ENCODE measurements around the gene C16orf87. TPM values are rescaled to one million over a fixed set of nuclear protein-coding genes. Genes with fewer than 3 reads are reported as not detected.
A peak's percentile ranks its signal among the peaks of the same experiment; 100 is the strongest.
"Not testable (repeated sequence)": the region's sequence is repeated elsewhere in the genome, so short reads cannot be mapped to it uniquely, and the experiment has no call there.

The C16orf87 gene, protein sequence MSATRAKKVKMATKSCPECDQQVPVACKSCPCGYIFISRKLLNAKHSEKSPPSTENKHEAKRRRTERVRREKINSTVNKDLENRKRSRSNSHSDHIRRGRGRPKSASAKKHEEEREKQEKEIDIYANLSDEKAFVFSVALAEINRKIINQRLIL
- polyA plus RNA-seq (2013, experiment 1 of 4) = 28.2 TPM
- 29.7 TPM for polyA plus RNA-seq (2013, experiment 2 of 4)
- 24.3 TPM for polyA plus RNA-seq (2013, experiment 3 of 4)
- polyA plus RNA-seq (2013, experiment 4 of 4) = 29.8 TPM

GRCh38 chr16:46830902-46831647 lies at the start of gene C16orf87:
TSS of gene C16orf87 (minus strand) at chr16:46831180. CDS start at chr16:46831149, 31 bp downstream.
- no peaks in the 10 kb centered on the region for H3K27me3 ChIP-seq (ENCODE audit: control insufficient read depth, insufficient read depth, low read length, poor library complexity, severe bottlenecking)
- H3K9me3 ChIP-seq (ENCODE audit: control insufficient read depth, low read length) = no peaks in the 10 kb centered on the region
- no peaks in the 10 kb centered on the region for H3K36me3 ChIP-seq (ENCODE audit: control insufficient read depth, insufficient read depth, low read length)
- H3K27ac ChIP-seq (ENCODE audit: insufficient read depth, low read depth, low read length, poor library complexity, severe bottlenecking) = peak within 1 kb of the TSS; percentile 90
- WGBS, 2 experiments = 0 to 1% methylated on average over 94 of the region's 94 CpGs
- H3K4me1 ChIP-seq (ENCODE audit: control insufficient read depth, insufficient read depth, low read length) = no peaks in the 10 kb centered on the region
- H3K4me3 ChIP-seq (ENCODE audit: insufficient read depth, low read depth, low read length) = peak within 1 kb of the TSS; percentile 96

DNA sequence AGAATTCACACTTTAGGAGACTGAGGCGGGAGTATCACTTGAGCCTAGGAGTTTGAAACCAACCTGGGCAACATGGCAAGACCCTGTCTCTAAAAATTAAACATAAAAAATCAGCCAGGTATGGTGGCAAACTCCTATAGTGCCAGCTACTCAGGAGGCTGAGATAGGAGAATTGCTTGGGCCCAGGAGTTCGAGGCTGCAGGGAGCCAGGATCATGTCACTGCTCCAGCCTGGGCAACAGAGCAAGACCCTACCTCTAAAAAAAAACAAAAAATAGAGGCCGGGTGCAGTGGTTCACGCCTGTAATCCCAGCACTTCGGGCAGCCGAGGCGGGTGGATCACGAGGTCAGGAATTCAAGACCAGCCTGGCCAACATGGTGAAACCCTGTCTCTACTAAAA lies 44.3 kb upstream of the C16orf87 start:
- no peaks in the 10 kb centered on the region for H3K9me3 ChIP-seq (ENCODE audit: control insufficient read depth, low read length)
- H3K27me3 ChIP-seq (ENCODE audit: control insufficient read depth, insufficient read depth, low read length, poor library complexity, severe bottlenecking) = no peaks in the 10 kb centered on the region
- no peaks in the 10 kb centered on the region for H3K36me3 ChIP-seq (ENCODE audit: control insufficient read depth, insufficient read depth, low read length)
- no peak overlapping the region for H3K27ac ChIP-seq (ENCODE audit: insufficient read depth, low read depth, low read length, poor library complexity, severe bottlenecking)
- WGBS, 2 experiments = 94% methylated on average over 8 of the region's 8 CpGs
- no peak overlapping the region for H3K4me3 ChIP-seq (ENCODE audit: insufficient read depth, low read depth, low read length)
- peaks cover 3% of the 10 kb centered on the region for H3K4me1 ChIP-seq (ENCODE audit: control insufficient read depth, insufficient read depth, low read length)

DNA sequence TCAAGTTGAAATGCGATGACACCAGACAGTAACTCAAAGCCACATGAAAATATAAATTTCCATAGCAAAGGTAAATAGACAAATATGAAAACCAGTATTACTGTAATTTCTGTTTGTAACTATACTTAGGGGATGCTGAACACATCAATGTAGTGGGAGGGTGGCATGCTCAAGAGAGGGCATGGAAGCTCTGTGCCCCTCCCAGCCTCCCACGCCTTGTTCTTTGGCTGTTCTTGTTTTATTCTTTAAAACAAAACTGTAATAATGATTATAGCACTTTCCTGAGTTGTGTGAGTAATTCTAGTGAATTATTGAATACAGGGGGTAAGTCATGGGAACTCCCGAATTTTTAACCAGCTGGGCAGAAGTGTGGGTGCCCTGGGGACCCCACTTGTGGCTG lies 42.2 kb upstream of the C16orf87 start:
- Histone ChIP-seq H3K27me3 (ENCODE audit: control insufficient read depth, insufficient read depth, low read length, poor library complexity, severe bottlenecking) (no peaks in the 10 kb centered on the region), H3K9me3 (ENCODE audit: control insufficient read depth, low read length) (no peaks in the 10 kb centered on the region), H3K4me1 (ENCODE audit: control insufficient read depth, insufficient read depth, low read length) (peaks cover 3% of the 10 kb centered on the region), H3K36me3 (ENCODE audit: control insufficient read depth, insufficient read depth, low read length) (no peaks in the 10 kb centered on the region), H3K27ac (ENCODE audit: insufficient read depth, low read depth, low read length, poor library complexity, severe bottlenecking) (no peak overlapping the region), H3K4me3 (ENCODE audit: insufficient read depth, low read depth, low read length) (no peak overlapping the region)
- 85 to 99% methylated on average over 2 to 3 of the region's 3 CpGs for WGBS, 2 experiments

GRCh38 chr16:46871597-46871996 lies 40.6 kb upstream of the C16orf87 start:
- Histone ChIP-seq H3K36me3 (ENCODE audit: control insufficient read depth, insufficient read depth, low read length) (no peaks in the 10 kb centered on the region), H3K27ac (ENCODE audit: insufficient read depth, low read depth, low read length, poor library complexity, severe bottlenecking) (no peak overlapping the region), H3K4me3 (ENCODE audit: insufficient read depth, low read depth, low read length) (no peak overlapping the region), H3K4me1 (ENCODE audit: control insufficient read depth, insufficient read depth, low read length) (peaks cover 3% of the 10 kb centered on the region), H3K9me3 (ENCODE audit: control insufficient read depth, low read length) (no peaks in the 10 kb centered on the region), H3K27me3 (ENCODE audit: control insufficient read depth, insufficient read depth, low read length, poor library complexity, severe bottlenecking) (no peaks in the 10 kb centered on the region)
- 64 to 65% methylated on average over 8 of the region's 8 CpGs for WGBS, 2 experiments

GRCh38 chr16:46868891-46869290 lies 37.9 kb upstream of the C16orf87 start:
- 86 to 94% methylated on average over 2 of the region's 2 CpGs for WGBS, 2 experiments
- H3K27ac ChIP-seq (ENCODE audit: insufficient read depth, low read depth, low read length, poor library complexity, severe bottlenecking) = not testable (repeated sequence)

DNA sequence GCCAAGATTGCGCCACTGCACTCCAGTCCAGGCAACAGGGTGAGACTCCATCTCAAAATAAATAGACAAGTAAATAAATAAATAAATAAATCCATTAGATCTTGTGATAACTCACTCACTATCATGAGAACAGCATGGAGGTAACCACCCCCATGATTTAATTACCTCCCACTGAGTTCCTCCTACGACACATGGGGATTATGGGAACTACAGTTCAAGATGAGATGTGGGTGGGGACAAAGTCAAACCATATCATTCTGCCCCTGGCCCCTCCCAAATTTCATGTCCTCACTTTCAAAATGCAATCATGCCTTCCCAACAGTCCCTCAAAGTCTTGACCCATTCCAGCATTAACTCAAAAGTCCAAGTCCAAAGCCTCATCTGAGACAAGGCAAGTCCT lies 36.5 kb upstream of the C16orf87 start:
- H3K27me3 ChIP-seq (ENCODE audit: control insufficient read depth, insufficient read depth, low read length, poor library complexity, severe bottlenecking); H3K9me3 ChIP-seq (ENCODE audit: control insufficient read depth, low read length); H3K36me3 ChIP-seq (ENCODE audit: control insufficient read depth, insufficient read depth, low read length); H3K27ac ChIP-seq (ENCODE audit: insufficient read depth, low read depth, low read length, poor library complexity, severe bottlenecking); H3K4me3 ChIP-seq (ENCODE audit: insufficient read depth, low read depth, low read length); H3K4me1 ChIP-seq (ENCODE audit: control insufficient read depth, insufficient read depth, low read length): not testable (repeated sequence)
- WGBS, 2 experiments = 100% methylated on average over 1 to 2 of the region's 2 CpGs

More at GRCh38 chr16:46868891-46869290, 37.9 kb upstream of the C16orf87 start:
- not testable (repeated sequence) for H3K4me3 ChIP-seq (ENCODE audit: insufficient read depth, low read depth, low read length); H3K27me3 ChIP-seq (ENCODE audit: control insufficient read depth, insufficient read depth, low read length, poor library complexity, severe bottlenecking); H3K36me3 ChIP-seq (ENCODE audit: control insufficient read depth, insufficient read depth, low read length); H3K9me3 ChIP-seq (ENCODE audit: control insufficient read depth, low read length); H3K4me1 ChIP-seq (ENCODE audit: control insufficient read depth, insufficient read depth, low read length)

DNA sequence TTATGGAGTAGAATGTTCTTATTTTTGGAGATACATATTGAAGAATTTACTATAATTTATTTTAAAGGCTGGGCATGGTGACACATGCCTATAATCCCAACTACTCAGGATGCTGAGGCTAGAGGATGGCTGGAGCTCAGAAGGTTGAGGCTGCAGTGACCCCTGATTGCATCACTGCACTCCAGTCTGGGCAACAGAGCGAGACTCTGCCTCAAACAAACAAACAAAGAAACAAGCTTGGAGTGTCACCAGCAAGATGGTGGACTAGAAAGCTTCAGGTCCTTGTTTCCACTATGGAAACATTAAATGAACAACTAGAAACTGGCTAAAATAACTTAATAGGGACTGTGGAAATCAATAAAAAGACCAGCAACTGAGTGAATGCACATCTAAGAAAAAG lies 35.3 kb upstream of the C16orf87 start:
- H3K9me3 ChIP-seq (ENCODE audit: control insufficient read depth, low read length) = no peaks in the 10 kb centered on the region
- H3K4me3 ChIP-seq (ENCODE audit: insufficient read depth, low read depth, low read length) = no peak overlapping the region
- H3K27me3 ChIP-seq (ENCODE audit: control insufficient read depth, insufficient read depth, low read length, poor library complexity, severe bottlenecking) = no peaks in the 10 kb centered on the region
- WGBS, 2 experiments = 95 to 100% methylated on average over 1 of the region's 1 CpG
- no peaks in the 10 kb centered on the region for H3K4me1 ChIP-seq (ENCODE audit: control insufficient read depth, insufficient read depth, low read length)
- H3K27ac ChIP-seq (ENCODE audit: insufficient read depth, low read depth, low read length, poor library complexity, severe bottlenecking) = no peak overlapping the region
- no peaks in the 10 kb centered on the region for H3K36me3 ChIP-seq (ENCODE audit: control insufficient read depth, insufficient read depth, low read length)

GRCh38 chr16:46862555-46863447 lies 31.8 kb upstream of the C16orf87 start:
- H3K27ac ChIP-seq (ENCODE audit: insufficient read depth, low read depth, low read length, poor library complexity, severe bottlenecking) = no peak overlapping the region
- 90 to 93% methylated on average over 15 of the region's 16 CpGs for WGBS, 2 experiments

GRCh38 chr16:46859719-46860152 lies 28.8 kb upstream of the C16orf87 start:
- 81 to 91% methylated on average over 5 of the region's 5 CpGs for WGBS, 2 experiments
- Histone ChIP-seq H3K27ac (ENCODE audit: insufficient read depth, low read depth, low read length, poor library complexity, severe bottlenecking) (no peak overlapping the region), H3K4me1 (ENCODE audit: control insufficient read depth, insufficient read depth, low read length) (no peaks in the 10 kb centered on the region), H3K27me3 (ENCODE audit: control insufficient read depth, insufficient read depth, low read length, poor library complexity, severe bottlenecking) (no peaks in the 10 kb centered on the region), H3K9me3 (ENCODE audit: control insufficient read depth, low read length) (no peaks in the 10 kb centered on the region), H3K36me3 (ENCODE audit: control insufficient read depth, insufficient read depth, low read length) (no peaks in the 10 kb centered on the region), H3K4me3 (ENCODE audit: insufficient read depth, low read depth, low read length) (no peak overlapping the region)

More at GRCh38 chr16:46862555-46863447, 31.8 kb upstream of the C16orf87 start:
- Histone ChIP-seq H3K27me3 (ENCODE audit: control insufficient read depth, insufficient read depth, low read length, poor library complexity, severe bottlenecking) (no peaks in the 10 kb centered on the region), H3K4me3 (ENCODE audit: insufficient read depth, low read depth, low read length) (no peak overlapping the region), H3K9me3 (ENCODE audit: control insufficient read depth, low read length) (no peaks in the 10 kb centered on the region), H3K36me3 (ENCODE audit: control insufficient read depth, insufficient read depth, low read length) (no peaks in the 10 kb centered on the region), H3K4me1 (ENCODE audit: control insufficient read depth, insufficient read depth, low read length) (no peaks in the 10 kb centered on the region)

DNA sequence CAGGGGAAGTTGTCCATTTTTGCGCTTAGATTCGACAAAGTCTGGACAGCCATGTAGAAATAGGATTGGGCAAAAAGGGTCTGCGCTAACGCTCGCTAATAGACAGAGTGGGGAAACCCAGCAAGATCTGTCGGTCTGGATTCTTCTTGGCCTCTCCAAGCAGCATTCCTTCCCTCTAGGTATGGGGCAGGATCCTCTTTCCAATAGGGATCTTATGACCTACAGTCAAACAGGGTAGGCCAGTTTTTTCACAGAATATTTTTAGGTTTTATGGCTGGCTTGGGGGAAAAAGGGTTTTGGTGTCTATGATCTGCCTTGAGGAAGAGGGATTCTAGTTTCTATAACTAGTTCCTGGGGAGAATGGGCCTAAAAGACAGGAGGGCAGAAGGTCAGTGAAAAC lies 27.2 kb upstream of the C16orf87 start:
- Histone ChIP-seq H3K4me3 (ENCODE audit: insufficient read depth, low read depth, low read length) (no peak overlapping the region), H3K36me3 (ENCODE audit: control insufficient read depth, insufficient read depth, low read length) (no peaks in the 10 kb centered on the region), H3K9me3 (ENCODE audit: control insufficient read depth, low read length) (no peaks in the 10 kb centered on the region), H3K27ac (ENCODE audit: insufficient read depth, low read depth, low read length, poor library complexity, severe bottlenecking) (no peak overlapping the region), H3K27me3 (ENCODE audit: control insufficient read depth, insufficient read depth, low read length, poor library complexity, severe bottlenecking) (no peaks in the 10 kb centered on the region), H3K4me1 (ENCODE audit: control insufficient read depth, insufficient read depth, low read length) (no peaks in the 10 kb centered on the region)
- 95 to 96% methylated on average over 6 of the region's 6 CpGs for WGBS, 2 experiments

Data from ectodermal cell (in vitro differentiated cells).